Spleen (tissue), 11 donors: ENCODE results near the gene TRIM26. TPM values are rescaled to one million over a fixed set of nuclear protein-coding genes. Genes with fewer than 3 reads are reported as not detected.

Experiments used
- DNase-seq: peaks from one replicate; pipeline ENCODE4 v3.0.0-alpha.2; 2020
- H3K27ac ChIP-seq, 8 donors: fragments of 200-600 bp; sonication (generic) in 7 of 8; 1 replicate in 4 of 8; 2 replicates in 4 of 8; pipeline versions ENCODE4 v1.5.0 to v1.8.0; 2016 to 2021; ENCODE audit warnings: inconsistent platforms in 4 of 8, mild to moderate bottlenecking in 4 of 8, moderate library complexity in 1 of 8
- H3K27me3 ChIP-seq, 7 donors: fragments of 200-600 bp; sonication (generic) in 6 of 7; replicated peaks in 1 of 7; 1 replicate in 4 of 7; 2 replicates in 3 of 7; pipeline versions ENCODE4 v1.5.0 to v1.8.0; 2016 to 2021; ENCODE audit warnings: inconsistent platforms in 3 of 7, mild to moderate bottlenecking in 1 of 7
- H3K36me3 ChIP-seq, 6 donors: fragments of 200-600 bp; sonication (generic) in 5 of 6; 1 replicate in 4 of 6; 2 replicates in 2 of 6; pipeline versions ENCODE4 v1.5.0 to v1.8.0; 2016 to 2021; ENCODE audit warnings: inconsistent platforms in 2 of 6
- H3K4me1 ChIP-seq, 6 donors: fragments of 200-600 bp; sonication (generic) in 5 of 6; 1 replicate in 3 of 6; 2 replicates in 3 of 6; pipeline versions ENCODE4 v1.5.0 to v1.8.0; 2016 to 2021; ENCODE audit warnings: inconsistent platforms in 3 of 6
- H3K4me3 ChIP-seq, 8 donors: fragments of 200-600 bp; sonication (generic) in 7 of 8; 1 replicate in 4 of 8; 2 replicates in 4 of 8; pipeline versions ENCODE4 v1.5.0 to v1.8.0; 2016 to 2021; ENCODE audit warnings: inconsistent platforms in 4 of 8, mild to moderate bottlenecking in 4 of 8, moderate library complexity in 2 of 8
- H3K9me3 ChIP-seq, 8 donors: fragments of 200-600 bp; sonication (generic) in 7 of 8; 1 replicate in 4 of 8; 2 replicates in 4 of 8; pipeline versions ENCODE4 v1.5.0 to v1.8.0; 2016 to 2021; ENCODE audit warnings: inconsistent platforms in 4 of 8
- POLR2A ChIP-seq, 3 donors: fragments of 450-650 bp; IDR thresholded peaks; one replicate each; pipeline ENCODE4 v1.5.1; 2017; ENCODE audit warnings: antibody characterized with exemption in 3 of 3, mild to moderate bottlenecking in 1 of 3
- POLR2AphosphoS5 ChIP-seq, 3 donors: sonication (generic); formaldehyde crosslinking; IDR thresholded peaks; one replicate each; pipeline ENCODE4 v1.5.1; 2017; ENCODE audit warnings: antibody characterized with exemption in 3 of 3
- WGBS, 5 donors: extraction: QIAGEN DNeasy Blood & Tissue Kit in 3 of 5; methylation state at CpG; one replicate each; pipeline versions ENCODE4 v1.1.5 to v1.1.7; 2013 to 2018; 5-methylcytosine and 5-hydroxymethylcytosine counted together
- intact Hi-C: fragments of 100-400 bp; cut with DNase I; formaldehyde crosslinking; loops from one replicate; pipeline ENCODE4 v1.15.0; 2023; ENCODE audit warnings: low total_unique reads
- polyA plus RNA-seq, 3 donors: library from polyadenylated mRNA; stranded (reverse); fragments of 200-250 nt; gene quantifications; one replicate each; pipeline ENCODE4 v1.2.1, GENCODE V29; 2013
- total RNA-seq, 7 donors: library from RNA; depleted of rRNA in 3 of 7; stranded (reverse); fragments of >200 nt in 3 of 7; fragmentation: NEBNext Ultra II Directional in 4 of 7; extraction: Animal tissue kit (Norgen Biotek cat#: 25700) in 4 of 7; gene quantifications; one replicate each; pipeline versions ENCODE4 v1.1.0 to v1.2.1, GENCODE V29; 2016 to 2021
- TF ChIP-seq, protein P1 (sequence below), 11 experiments: fragments of 200-600 bp in 7 of 11; fragments of 450-650 bp in 4 of 11; sonication (generic) in 4 of 11; IDR thresholded peaks in 8 of 11; conservative IDR thresholded peaks in 3 of 11; 1 replicate in 7 of 11; 2 replicates in 4 of 11; pipeline versions ENCODE4 v1.4.0 to v1.8.0; 2016 to 2021; ENCODE audit warnings: antibody characterized with exemption in 11 of 11, inconsistent platforms in 4 of 11, mild to moderate bottlenecking in 1 of 11
- donor health status: healthy with polysubstance abuse.
- donor health status: DM: no; HTN: no; CAD: no; lungs with moderate emphysema.
- donor health status: DM: no; HTN: no; CAD: no.
- donor health status: Bipolar disorder and iron deficiency.
- donor health status: healthy.
- donor health status: DM: no; HTN: no; CAD: no.
- donor health status: DM: yes; HTN: yes; CAD: no.

Gene TRIM26
- total and polyA plus RNA-seq, 10 donors, result 22.6 to 64.3 (median 46.8) TPM

DNA sequence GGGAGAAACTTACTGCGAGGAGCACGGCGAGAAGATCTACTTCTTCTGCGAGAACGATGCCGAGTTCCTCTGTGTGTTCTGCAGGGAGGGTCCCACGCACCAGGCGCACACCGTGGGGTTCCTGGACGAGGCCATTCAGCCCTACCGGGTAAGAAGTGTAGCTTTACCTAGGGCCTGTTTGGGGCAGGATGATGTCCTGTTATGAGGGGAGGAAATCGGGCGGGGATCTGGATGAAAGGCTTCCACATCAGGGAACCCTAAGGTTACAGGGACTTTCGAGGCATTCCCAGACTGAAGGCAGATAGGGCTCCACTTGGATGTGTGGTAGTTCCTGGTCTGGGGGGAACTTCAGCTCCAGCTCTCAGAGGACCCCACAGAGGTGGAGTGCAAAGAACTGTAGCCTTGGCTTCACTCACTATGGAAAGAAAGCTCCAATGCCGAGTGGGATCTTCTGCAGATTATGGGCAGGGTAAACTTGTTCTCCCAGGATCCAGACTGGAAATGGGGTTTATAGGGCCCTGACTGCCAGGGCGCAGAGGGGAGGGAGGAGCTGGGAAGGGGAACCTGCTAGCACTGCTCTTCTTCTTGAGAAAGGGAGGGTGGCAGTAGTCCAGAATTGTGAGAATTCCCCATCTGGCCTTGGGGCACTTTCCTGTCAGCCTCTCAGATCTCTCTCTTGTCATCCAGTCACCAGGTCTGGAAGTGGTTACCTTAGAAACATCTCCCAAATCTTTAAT, 49.1 kb downstream of the TRIM26 start:
- DNase-seq, result no peak
- TF ChIP-seq POLR2A (IDR thresholded peaks at IDR 0.05), result no peak
- no peak for TF ChIP-seq POLR2AphosphoS5 (IDR thresholded peaks at IDR 0.05)
- TF ChIP-seq, protein P1, sequence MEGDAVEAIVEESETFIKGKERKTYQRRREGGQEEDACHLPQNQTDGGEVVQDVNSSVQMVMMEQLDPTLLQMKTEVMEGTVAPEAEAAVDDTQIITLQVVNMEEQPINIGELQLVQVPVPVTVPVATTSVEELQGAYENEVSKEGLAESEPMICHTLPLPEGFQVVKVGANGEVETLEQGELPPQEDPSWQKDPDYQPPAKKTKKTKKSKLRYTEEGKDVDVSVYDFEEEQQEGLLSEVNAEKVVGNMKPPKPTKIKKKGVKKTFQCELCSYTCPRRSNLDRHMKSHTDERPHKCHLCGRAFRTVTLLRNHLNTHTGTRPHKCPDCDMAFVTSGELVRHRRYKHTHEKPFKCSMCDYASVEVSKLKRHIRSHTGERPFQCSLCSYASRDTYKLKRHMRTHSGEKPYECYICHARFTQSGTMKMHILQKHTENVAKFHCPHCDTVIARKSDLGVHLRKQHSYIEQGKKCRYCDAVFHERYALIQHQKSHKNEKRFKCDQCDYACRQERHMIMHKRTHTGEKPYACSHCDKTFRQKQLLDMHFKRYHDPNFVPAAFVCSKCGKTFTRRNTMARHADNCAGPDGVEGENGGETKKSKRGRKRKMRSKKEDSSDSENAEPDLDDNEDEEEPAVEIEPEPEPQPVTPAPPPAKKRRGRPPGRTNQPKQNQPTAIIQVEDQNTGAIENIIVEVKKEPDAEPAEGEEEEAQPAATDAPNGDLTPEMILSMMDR (IDR thresholded peaks at IDR 0.05 in 8 of 11, conservative IDR thresholded peaks at IDR 0.05 in 3 of 11), result no peak
- WGBS, 5 donors, result 89 to 95% (median 90%) methylated on average over 16 of the region's 16 CpGs
- H3K4me1 ChIP-seq, result peaks cover 0 to 4% (median 0%) of the 10 kb centered on the region in 6 donors
- H3K27me3 ChIP-seq, result peaks cover 0 to 44% (median 0%) of the 10 kb centered on the region in 7 donors
- no peaks in the 10 kb centered on the region for H3K36me3 ChIP-seq
- intact Hi-C loops, result no loop called here
- no peak overlapping the region for H3K27ac ChIP-seq
- no peaks in the 10 kb centered on the region for H3K9me3 ChIP-seq
- no peak overlapping the region for H3K4me3 ChIP-seq

GRCh38 chr6:30163090-30163917, 49.9 kb downstream of the TRIM26 start, which contains the start of gene TRIM15:
Gene TRIM15 (plus strand): TSS chr6:30163546. CDS start chr6:30163685, 139 bp downstream.
- H3K36me3 ChIP-seq, result no peaks in the 10 kb centered on the region
- no peak within 1 kb of the TSS for H3K27ac ChIP-seq
- H3K4me3 ChIP-seq, result no peak within 1 kb of the TSS
- DNase-seq, result no peak
- intact Hi-C loops, result no loop called here
- peaks cover 0 to 37% (median 0%) of the 10 kb centered on the region in 7 donors for H3K27me3 ChIP-seq
- peaks cover 0 to 2% (median 0%) of the 10 kb centered on the region in 6 donors for H3K4me1 ChIP-seq
- 72 to 79% (median 75%) methylated on average over 24 to 31 of the region's 31 CpGs for whole genome bisulfite sequencing, 5 donors
- H3K9me3 ChIP-seq, result no peaks in the 10 kb centered on the region
- no peak for TF ChIP-seq POLR2A (IDR thresholded peaks at IDR 0.05)
- TF ChIP-seq POLR2AphosphoS5 (IDR thresholded peaks at IDR 0.05), result no peak
- TF ChIP-seq, protein P1 (IDR thresholded peaks at IDR 0.05 in 8 of 11, conservative IDR thresholded peaks at IDR 0.05 in 3 of 11), result no peak

GRCh38 chr6:30162265-30163089, 50.7 kb downstream of the TRIM26 start:
- no peak overlapping the region for H3K27ac ChIP-seq
- H3K27me3 ChIP-seq, result peaks cover 0 to 29% (median 0%) of the 10 kb centered on the region in 7 donors
- intact Hi-C loops, result no loop called here
- no peaks in the 10 kb centered on the region for H3K36me3 ChIP-seq
- no peak overlapping the region for H3K4me3 ChIP-seq
- H3K9me3 ChIP-seq, result no peaks in the 10 kb centered on the region
- H3K4me1 ChIP-seq, result peaks cover 0 to 5% (median 0%) of the 10 kb centered on the region in 6 donors
- WGBS, 5 donors, result 74 to 90% (median 79%) methylated on average over 12 of the region's 12 CpGs
- TF ChIP-seq, protein P1 (IDR thresholded peaks at IDR 0.05 in 8 of 11, conservative IDR thresholded peaks at IDR 0.05 in 3 of 11), result no peak
- no peak for DNase-seq
